Erythroblast (primary cell): Measurements from ENCODE around the gene ENGASE.

Experiments used
- GATA1 ChIP-seq: IDR thresholded peaks from 2 replicates; pipeline ENCODE4 v1.6.1; 2011; ENCODE audit warnings: low read depth, mild to moderate bottlenecking, control low read depth, low read length, moderate library complexity
- POLR2A ChIP-seq: IDR thresholded peaks from 2 replicates; pipeline ENCODE4 v1.6.1; 2011; ENCODE audit warnings: mild to moderate bottlenecking, low read length

- TF ChIP-seq POLR2A = no peak
- TF ChIP-seq GATA1 = no peak
These were observed 35.5 kb upstream of the ENGASE start for GRCh38 chr17:79039171-79039570.
